HG02973 (cell line): ENCODE measurements around the gene WWTR1.

Source experiments
- ATAC-seq: cut with Tn5 transposase; IDR thresholded peaks from one replicate; pipeline ENCODE4 v1.9.1; 2021; ENCODE audit warnings: moderate library complexity; ENCODE audit not compliant: unreplicated experiment

WWTR1 gene

GRCh38 chr3:149625795-149626194 lies 32.0 kb downstream of the WWTR1 start:
- ATAC-seq, result no peak

GRCh38 chr3:149623824-149624223 lies 34.0 kb downstream of the WWTR1 start:
- ATAC-seq, result no peak

- ATAC-seq, result peak; percentile 79
These were observed 36.4 kb downstream of the WWTR1 start for GRCh38 chr3:149621218-149622005.

- peak; percentile 66 for ATAC-seq
These were observed 37.4 kb downstream of the WWTR1 start for GRCh38 chr3:149620291-149621020.

- no peak for ATAC-seq
These were observed 38.7 kb downstream of the WWTR1 start for GRCh38 chr3:149619136-149619535.

GRCh38 chr3:149618151-149619123 lies 39.4 kb downstream of the WWTR1 start:
- no peak for ATAC-seq

- ATAC-seq, result no peak
These were observed 42.0 kb downstream of the WWTR1 start for GRCh38 chr3:149615731-149616221.

GRCh38 chr3:149613988-149614387 lies 43.8 kb downstream of the WWTR1 start:
- ATAC-seq, result no peak

GRCh38 chr3:149612456-149612855 lies 45.4 kb downstream of the WWTR1 start:
- ATAC-seq, result no peak

- ATAC-seq, result no peak
These were observed 46.7 kb downstream of the WWTR1 start for GRCh38 chr3:149611149-149611548.

GRCh38 chr3:149610351-149611105 lies 47.3 kb downstream of the WWTR1 start:
- no peak for ATAC-seq

GRCh38 chr3:149609595-149609994 lies 48.2 kb downstream of the WWTR1 start:
- ATAC-seq, result peak; percentile 86

- no peak for ATAC-seq
These were observed 48.8 kb downstream of the WWTR1 start for GRCh38 chr3:149608987-149609386.

- no peak for ATAC-seq
These were observed 51.9 kb downstream of the WWTR1 start for GRCh38 chr3:149605902-149606301.

- ATAC-seq, result no peak
These were observed 53.5 kb downstream of the WWTR1 start for GRCh38 chr3:149604125-149604875.

GRCh38 chr3:149603126-149604074 lies 54.4 kb downstream of the WWTR1 start:
- no peak for ATAC-seq

- no peak for ATAC-seq
These were observed 57.2 kb downstream of the WWTR1 start for GRCh38 chr3:149600634-149601033.

GRCh38 chr3:149599236-149599635 lies 58.6 kb downstream of the WWTR1 start:
- ATAC-seq, result no peak
